ENCODE data around the gene MSMP.

GRCh38 chr9:35738924-35739323 is 15.2 kb downstream of the MSMP start:
- TF ChIP-seq POLR2AphosphoS5 (IDR thresholded peaks at IDR 0.05) (no peak), EP300 (IDR thresholded peaks at IDR 0.05) (no peak)
